IPS-18c (cell line): ENCODE results near the gene TMEM132D.

Experiments
- H3K4me3 ChIP-seq: 2 replicates; pipeline ENCODE4 v1.7.0; 2013; ENCODE audit warnings: low read depth, mild to moderate bottlenecking, low read length, moderate library complexity; ENCODE audit not compliant: insufficient read depth
- H3K9me3 ChIP-seq: one replicate; pipeline ENCODE4 v1.6.1; 2013; ENCODE audit warnings: mild to moderate bottlenecking, low read length, moderate library complexity; ENCODE audit not compliant: control insufficient read depth, insufficient read depth

TMEM132D gene

GRCh38 chr12:129152351-129153104 lies 751.3 kb downstream of the TMEM132D start:
- Histone ChIP-seq H3K9me3 (no peaks in the 10 kb centered on the region), H3K4me3 (no peak overlapping the region)

GRCh38 chr12:129150721-129151120 lies 753.1 kb downstream of the TMEM132D start:
- Histone ChIP-seq H3K9me3 (no peaks in the 10 kb centered on the region), H3K4me3 (no peak overlapping the region)

GRCh38 chr12:129145381-129145780 lies 758.4 kb downstream of the TMEM132D start:
- H3K4me3 ChIP-seq, result no peak overlapping the region
- H3K9me3 ChIP-seq, result no peaks in the 10 kb centered on the region

GRCh38 chr12:129138776-129139175 lies 765.0 kb downstream of the TMEM132D start:
- Histone ChIP-seq H3K9me3 (no peaks in the 10 kb centered on the region), H3K4me3 (no peak overlapping the region)

GRCh38 chr12:129136694-129137325 lies 767.0 kb downstream of the TMEM132D start:
- H3K4me3 ChIP-seq, result no peak overlapping the region
- H3K9me3 ChIP-seq, result no peaks in the 10 kb centered on the region

GRCh38 chr12:129127771-129128170 lies 776.1 kb downstream of the TMEM132D start:
- H3K4me3 ChIP-seq, result no peak overlapping the region
- no peaks in the 10 kb centered on the region for H3K9me3 ChIP-seq

- Histone ChIP-seq H3K9me3 (no peaks in the 10 kb centered on the region), H3K4me3 (no peak overlapping the region)
Measured at GRCh38 chr12:129127211-129127610, 776.6 kb downstream of the TMEM132D start.

- Histone ChIP-seq H3K4me3 (no peak overlapping the region), H3K9me3 (peaks cover 2% of the 10 kb centered on the region)
Measured at GRCh38 chr12:129119537-129119936, 784.3 kb downstream of the TMEM132D start.

- H3K9me3 ChIP-seq, result peaks cover 2% of the 10 kb centered on the region
- H3K4me3 ChIP-seq, result no peak overlapping the region
Measured at GRCh38 chr12:129115558-129115957, 788.3 kb downstream of the TMEM132D start.

- Histone ChIP-seq H3K4me3 (no peak overlapping the region), H3K9me3 (no peaks in the 10 kb centered on the region)
Measured at GRCh38 chr12:129110575-129110974, 793.2 kb downstream of the TMEM132D start.

GRCh38 chr12:129109174-129110001 lies 794.4 kb downstream of the TMEM132D start:
- H3K4me3 ChIP-seq, result no peak overlapping the region

GRCh38 chr12:129106772-129107171 lies 797.1 kb downstream of the TMEM132D start:
- no peak overlapping the region for H3K4me3 ChIP-seq
- no peaks in the 10 kb centered on the region for H3K9me3 ChIP-seq

More at GRCh38 chr12:129109174-129110001, 794.4 kb downstream of the TMEM132D start:
- no peaks in the 10 kb centered on the region for H3K9me3 ChIP-seq

GRCh38 chr12:129103231-129103630 lies 800.6 kb downstream of the TMEM132D start:
- H3K9me3 ChIP-seq, result no peaks in the 10 kb centered on the region

GRCh38 chr12:129102233-129102632 lies 801.6 kb downstream of the TMEM132D start:
- Histone ChIP-seq H3K4me3 (no peak overlapping the region), H3K9me3 (no peaks in the 10 kb centered on the region)

More at GRCh38 chr12:129103231-129103630, 800.6 kb downstream of the TMEM132D start:
- H3K4me3 ChIP-seq, result no peak overlapping the region

- H3K9me3 ChIP-seq, result no peaks in the 10 kb centered on the region
- no peak overlapping the region for H3K4me3 ChIP-seq
Measured at GRCh38 chr12:129101816-129102215, 802.0 kb downstream of the TMEM132D start.

GRCh38 chr12:129101404-129101803 lies 802.4 kb downstream of the TMEM132D start:
- Histone ChIP-seq H3K4me3 (no peak overlapping the region), H3K9me3 (no peaks in the 10 kb centered on the region)

- Histone ChIP-seq H3K4me3 (no peak overlapping the region), H3K9me3 (no peaks in the 10 kb centered on the region)
Measured at GRCh38 chr12:129097451-129097850, 806.4 kb downstream of the TMEM132D start.

- Histone ChIP-seq H3K9me3 (no peaks in the 10 kb centered on the region), H3K4me3 (no peak overlapping the region)
Measured at GRCh38 chr12:129096968-129097367, 806.9 kb downstream of the TMEM132D start.
